WTC11 (cell line): ENCODE measurements around the gene LEMD3. TPM values are rescaled to one million over a fixed set of nuclear protein-coding genes. Genes with fewer than 3 reads are reported as not detected.

ENCODE experiments used
- ATAC-seq: fragments of 200-7000 bp; cut with Tn5 transposase; 2 replicates; pipeline ENCODE4 v1.10.0; 2021; ENCODE audit warnings: mild to moderate bottlenecking, moderate library complexity
- CTCF ChIA-PET: fragments of 300-600 bp; sonication (Branson Sonifier 250); formaldehyde crosslinking; loops from one replicate; lab custom pipeline; 2021; ENCODE audit warnings: antibody characterized with exemption; lab: Charles Lee
- POLR2A ChIA-PET: fragments of 350-600 bp; sonication (Branson Sonifier 250); formaldehyde crosslinking; loops from one replicate; lab custom pipeline; 2021; ENCODE audit warnings: antibody characterized with exemption; lab: Charles Lee
- DNase-seq: peaks from one replicate; pipeline ENCODE4 v3.0.0; 2021; ENCODE audit warnings: low spot score
- H3K27ac Mint-ChIP-seq: 2 replicates; pipeline ENCODE4 v1.8.0; 2021; ENCODE audit warnings: mixed read lengths
- H3K27me3 Mint-ChIP-seq: 2 replicates; pipeline ENCODE4 v1.8.0; 2021; ENCODE audit warnings: low read depth, mild to moderate bottlenecking, moderate library complexity, mixed read lengths
- H3K36me3 Mint-ChIP-seq: 2 replicates; pipeline ENCODE4 v1.8.0; 2021; ENCODE audit warnings: mixed read lengths
- H3K4me1 Mint-ChIP-seq: 2 replicates; pipeline ENCODE4 v1.8.0; 2022; ENCODE audit warnings: mixed read lengths
- H3K4me3 Mint-ChIP-seq: 2 replicates; pipeline ENCODE4 v1.8.0; 2021; ENCODE audit warnings: mild to moderate bottlenecking, moderate library complexity, mixed read lengths
- H3K9me3 Mint-ChIP-seq: 2 replicates; pipeline ENCODE4 v1.8.0; 2021; ENCODE audit warnings: mixed read lengths
- AR ChIP-seq: fragments of 250-450 bp; sonication (Bioruptor Pico); IDR thresholded peaks from 2 replicates; pipeline ENCODE4 v1.9.0; 2021; ENCODE audit warnings: mild to moderate bottlenecking
- ATF1 ChIP-seq: sonication (generic); formaldehyde crosslinking; IDR thresholded peaks from 2 replicates; pipeline ENCODE4 v1.8.1; 2023; ENCODE audit warnings: mild to moderate bottlenecking, moderate library complexity, missing genetic modification reagents
- ATF2 ChIP-seq: sonication (generic); formaldehyde crosslinking; IDR thresholded peaks from 2 replicates; pipeline ENCODE4 v1.8.1; 2022; ENCODE audit warnings: low read depth, missing genetic modification reagents, borderline replicate concordance
- CBFB ChIP-seq: sonication (generic); formaldehyde crosslinking; IDR thresholded peaks from 2 replicates; pipeline ENCODE4 v1.8.1; 2022; ENCODE audit warnings: mild to moderate bottlenecking, low read depth, missing genetic modification reagents
- CTCF ChIP-seq: fragments of 200-600 bp; IDR thresholded peaks from 2 replicates; pipeline ENCODE4 v1.8.0; 2022; ENCODE audit warnings: antibody characterized with exemption
- E2F4 ChIP-seq: sonication (generic); formaldehyde crosslinking; IDR thresholded peaks from 2 replicates; pipeline ENCODE4 v1.8.1; 2022; ENCODE audit warnings: low read depth, mild to moderate bottlenecking, moderate library complexity, missing genetic modification reagents, borderline replicate concordance
- ELF4 ChIP-seq: sonication (generic); formaldehyde crosslinking; IDR thresholded peaks from 2 replicates; pipeline ENCODE4 v1.8.1; 2022; ENCODE audit warnings: low read depth, mild to moderate bottlenecking, moderate library complexity, missing genetic modification reagents
- EMX1 ChIP-seq: fragments of 250-450 bp; sonication (Bioruptor Pico); IDR thresholded peaks from 2 replicates; pipeline ENCODE4 v1.8.0; 2021; ENCODE audit warnings: mild to moderate bottlenecking
- FOXJ3 ChIP-seq: sonication (generic); formaldehyde crosslinking; IDR thresholded peaks from 2 replicates; pipeline ENCODE4 v1.9.0; 2021; ENCODE audit warnings: missing genetic modification reagents, mild to moderate bottlenecking, borderline replicate concordance
- GTF2I ChIP-seq: fragments of 250-450 bp; sonication (Bioruptor Pico); conservative IDR thresholded peaks from 2 replicates; pipeline ENCODE4 v1.4.0; 2021; ENCODE audit warnings: mild to moderate bottlenecking
- IRF2 ChIP-seq: sonication (generic); formaldehyde crosslinking; IDR thresholded peaks from 2 replicates; pipeline ENCODE4 v1.8.0; 2022; ENCODE audit warnings: low read depth, missing genetic modification reagents, borderline replicate concordance
- MXD4 ChIP-seq: fragments of 250-450 bp; sonication (Bioruptor Pico); IDR thresholded peaks from 2 replicates; pipeline ENCODE4 v1.8.0; 2021; ENCODE audit warnings: mild to moderate bottlenecking, moderate library complexity, borderline replicate concordance
- NFATC4 ChIP-seq: fragments of 250-450 bp; sonication (Bioruptor Pico); IDR thresholded peaks from 2 replicates; pipeline ENCODE4 v1.9.0; 2021; ENCODE audit warnings: mild to moderate bottlenecking
- NFE2L1 ChIP-seq: sonication (generic); formaldehyde crosslinking; IDR thresholded peaks from 2 replicates; pipeline ENCODE4 v1.8.1; 2023; ENCODE audit warnings: missing genetic modification reagents
- RORB ChIP-seq: fragments of 250-450 bp; sonication (Bioruptor Pico); IDR thresholded peaks from 2 replicates; pipeline ENCODE4 v1.9.0; 2021; ENCODE audit warnings: mild to moderate bottlenecking
- TEAD1 ChIP-seq: sonication (generic); formaldehyde crosslinking; IDR thresholded peaks from 2 replicates; pipeline ENCODE4 v1.8.0; 2022; ENCODE audit warnings: mild to moderate bottlenecking, missing genetic modification reagents
- TEAD4 ChIP-seq: sonication (generic); formaldehyde crosslinking; IDR thresholded peaks from 2 replicates; pipeline ENCODE4 v1.8.0; 2022; ENCODE audit warnings: mild to moderate bottlenecking, missing genetic modification reagents
- USF1 ChIP-seq: sonication (generic); formaldehyde crosslinking; IDR thresholded peaks from 2 replicates; pipeline ENCODE4 v1.8.0; 2022; ENCODE audit warnings: mild to moderate bottlenecking, missing genetic modification reagents
- ZBTB21 ChIP-seq: sonication (generic); formaldehyde crosslinking; IDR thresholded peaks from 2 replicates; pipeline ENCODE4 v1.8.1; 2023; ENCODE audit warnings: mild to moderate bottlenecking, missing genetic modification reagents, borderline replicate concordance
- ZNF317 ChIP-seq: sonication (generic); formaldehyde crosslinking; IDR thresholded peaks from 2 replicates; pipeline ENCODE4 v1.8.1; 2023; ENCODE audit warnings: low read depth, mild to moderate bottlenecking, moderate library complexity, missing genetic modification reagents, borderline replicate concordance
- ZNF512 ChIP-seq: sonication (generic); formaldehyde crosslinking; IDR thresholded peaks from 2 replicates; pipeline ENCODE4 v1.8.1; 2022; ENCODE audit warnings: missing genetic modification reagents, borderline replicate concordance
- ZNF671 ChIP-seq: fragments of 250-450 bp; sonication (Bioruptor Pico); IDR thresholded peaks from 2 replicates; pipeline ENCODE4 v1.8.0; 2021; ENCODE audit warnings: mild to moderate bottlenecking
- total RNA-seq: library from RNA; stranded (reverse); gene quantifications from 3 replicates; pipeline ENCODE4 v1.2.3, GENCODE V29; 2021

LEMD3 gene
- total RNA-seq, 1 experiment from 2014 or later: 31.3 TPM

- H3K36me3 Mint-ChIP-seq: no peaks in the 10 kb centered on the region
- no peak for ATAC-seq
- H3K4me1 Mint-ChIP-seq: no peaks in the 10 kb centered on the region
- H3K4me3 Mint-ChIP-seq: no peak overlapping the region
- ChIA-PET POLR2A (no interaction called here), CTCF (interaction anchor here (1.1 kb wide), 1 partner anchor 468 kb away, joined by 3 read pairs; no protein-coding TSS in a partner anchor)
- H3K27ac Mint-ChIP-seq: no peak overlapping the region
- no peak for DNase-seq
- H3K9me3 Mint-ChIP-seq: no peaks in the 10 kb centered on the region
- H3K27me3 Mint-ChIP-seq: no peaks in the 10 kb centered on the region; the same call in 1 of the 2 replicates
- no peak for TF ChIP-seq RORB
- no peak for TF ChIP-seq CBFB (CRISPR knock-in tag)
- no peak for TF ChIP-seq FOXJ3
- TF ChIP-seq GTF2I (CRISPR knock-in tag): no peak
Measured at GRCh38 chr12:65269603-65270002, 100.2 kb downstream of the LEMD3 start.

GRCh38 chr12:65274602-65275272 is 105.4 kb downstream of the LEMD3 start:
- DNase-seq (no peak), ATAC-seq (no peak)
- H3K27ac Mint-ChIP-seq: no peak overlapping the region
- no peak for TF ChIP-seq E2F4 (CRISPR knock-in tag)
- no peak for TF ChIP-seq ZNF317 (CRISPR knock-in tag)
- no peak for TF ChIP-seq ZNF671 (CRISPR knock-in tag)
- no peak for TF ChIP-seq ATF1 (CRISPR knock-in tag)
- no peak for TF ChIP-seq ELF4 (CRISPR knock-in tag)
- no peak for TF ChIP-seq USF1 (CRISPR knock-in tag)
- no peak for TF ChIP-seq NFATC4 (CRISPR knock-in tag)
- TF ChIP-seq CTCF: no peak
- TF ChIP-seq AR (CRISPR knock-in tag): no peak
- TF ChIP-seq TEAD1 (CRISPR knock-in tag): no peak
- no peak for TF ChIP-seq MXD4
- H3K4me1 Mint-ChIP-seq: peaks cover 18% of the 10 kb centered on the region
- H3K9me3 Mint-ChIP-seq: no peaks in the 10 kb centered on the region
- H3K4me3 Mint-ChIP-seq: no peak overlapping the region
- peaks cover 24% of the 10 kb centered on the region for H3K27me3 Mint-ChIP-seq
- POLR2A ChIA-PET: no interaction called here
- CTCF ChIA-PET: no interaction called here
- H3K36me3 Mint-ChIP-seq: no peaks in the 10 kb centered on the region

- ATAC-seq: no peak
- no peak for DNase-seq
- peaks cover 32% of the 10 kb centered on the region for H3K27me3 Mint-ChIP-seq
- no peak overlapping the region for H3K4me3 Mint-ChIP-seq
- peaks cover 20% of the 10 kb centered on the region for H3K4me1 Mint-ChIP-seq
- no peak overlapping the region for H3K27ac Mint-ChIP-seq
- H3K9me3 Mint-ChIP-seq: no peaks in the 10 kb centered on the region
- CTCF ChIA-PET: interaction anchor here (0.6 to 1.5 kb wide), 5 partner anchors 10 to 648 kb away, joined by 3 to 5 read pairs (median 3); no protein-coding TSS in a partner anchor
- POLR2A ChIA-PET: interaction anchor here (0.5 to 0.6 kb wide), 2 partner anchors 57 to 106 kb away, joined by 3 to 4 read pairs; partner anchors contain the start of gene LEMD3
- no peaks in the 10 kb centered on the region for H3K36me3 Mint-ChIP-seq
- no peak for TF ChIP-seq IRF2 (CRISPR knock-in tag)
- TF ChIP-seq ATF2 (CRISPR knock-in tag): no peak
- TF ChIP-seq ZBTB21: no peak
- TF ChIP-seq GTF2I (CRISPR knock-in tag): no peak
- TF ChIP-seq TEAD4 (CRISPR knock-in tag): no peak
- no peak for TF ChIP-seq ELF4 (CRISPR knock-in tag)
- TF ChIP-seq EMX1: no peak
- TF ChIP-seq ZNF512 (CRISPR knock-in tag): no peak
- TF ChIP-seq NFE2L1 (CRISPR knock-in tag): no peak
- no peak for TF ChIP-seq RORB
- no peak for TF ChIP-seq ZNF671 (CRISPR knock-in tag)
Measured at GRCh38 chr12:65275627-65276026, 106.2 kb downstream of the LEMD3 start.
